Epithelial cell of esophagus (primary cell): ENCODE results near the gene DOP1B.

Experiments
- DNase-seq: peaks from one replicate; pipeline ENCODE4 v3.0.0; 2010; ENCODE audit warnings: low read depth
- H3K4me3 ChIP-seq: 2 replicates; pipeline ENCODE4 v1.5.1; 2011; ENCODE audit warnings: mild to moderate bottlenecking, low read length, control low read depth
- CTCF ChIP-seq: IDR thresholded peaks from 2 replicates; pipeline ENCODE4 v1.5.1; 2011; ENCODE audit warnings: low read depth, mild to moderate bottlenecking, low read length, control low read depth, inconsistent platforms; ENCODE audit not compliant: insufficient read depth; ENCODE audit errors: missing control alignments

The DOP1B gene

GRCh38 chr21:36156815-36157670 is at the start of gene DOP1B:
Gene DOP1B (plus strand): TSS chr21:36156824. CDS start chr21:36164734, 7,910 bp downstream.
- DNase-seq, result peak; percentile 15
- peak within 1 kb of the TSS; percentile 59 for H3K4me3 ChIP-seq
- TF ChIP-seq CTCF, result no peak

DNA sequence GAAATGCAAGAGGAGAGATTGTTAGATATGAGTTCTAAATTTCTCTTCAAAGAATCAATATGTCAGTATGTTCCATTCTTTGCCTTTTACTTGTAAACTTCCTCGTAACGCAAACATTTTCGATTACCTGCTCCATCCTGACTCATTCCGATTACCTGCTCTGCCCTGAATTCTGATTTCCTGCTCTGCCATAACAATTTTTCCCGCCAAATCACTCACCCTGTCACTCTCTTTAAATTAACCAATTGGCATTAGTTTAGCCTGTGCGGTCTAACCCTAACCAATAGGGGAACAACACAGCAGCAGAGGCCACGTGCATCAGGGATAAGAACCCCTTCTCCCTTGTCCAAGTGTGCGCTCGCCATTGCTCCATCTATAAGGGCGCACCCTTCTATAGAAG is 46.8 kb upstream of the DOP1B start:
- H3K4me3 ChIP-seq, result no peak overlapping the region
- no peak for TF ChIP-seq CTCF
- DNase-seq, result no peak

- TF ChIP-seq CTCF, result no peak
- no peak overlapping the region for H3K4me3 ChIP-seq
- no peak for DNase-seq
Observed at GRCh38 chr21:36111238-36111637, 45.4 kb upstream of the DOP1B start.

DNA sequence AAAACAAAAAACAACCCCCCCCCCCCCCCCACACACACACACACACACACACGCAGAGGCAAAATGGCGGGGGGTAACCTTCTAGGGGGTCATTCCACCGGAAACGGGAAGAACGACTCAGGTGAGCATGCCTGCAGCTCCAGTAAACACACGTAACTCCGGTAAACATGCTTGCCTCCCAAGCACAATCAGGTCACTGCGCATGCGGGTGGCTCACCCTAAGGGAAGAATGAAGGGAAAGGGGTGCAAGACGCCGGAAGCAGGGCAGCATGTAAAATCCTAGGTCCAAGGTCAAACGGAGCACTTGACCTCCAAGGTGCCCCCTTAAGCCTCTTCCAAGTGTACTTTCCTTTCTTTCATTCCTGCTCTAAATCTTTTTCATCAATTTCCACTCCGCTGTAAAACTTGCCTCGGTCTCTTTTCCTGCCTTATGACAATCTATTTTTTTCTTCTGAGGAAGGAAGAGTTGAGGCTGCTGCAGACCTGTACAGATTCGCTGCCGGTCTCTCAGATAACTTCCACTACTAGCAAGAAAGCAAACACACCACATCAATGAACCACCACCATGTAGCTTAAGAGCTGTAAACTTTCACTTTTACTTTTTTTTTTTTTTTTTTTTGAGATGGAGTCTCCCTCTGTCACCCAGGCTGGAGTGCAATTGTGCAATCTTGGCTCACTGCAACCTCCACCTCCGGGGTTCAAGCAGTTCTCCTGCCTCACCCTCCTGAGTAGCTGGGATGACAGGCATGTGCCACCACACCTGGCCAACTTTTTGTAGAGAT is 42.8 kb upstream of the DOP1B start:
- H3K4me3 ChIP-seq, result peak overlapping the region; percentile 23
- peak; percentile 66 for DNase-seq
- no peak for TF ChIP-seq CTCF

DNA sequence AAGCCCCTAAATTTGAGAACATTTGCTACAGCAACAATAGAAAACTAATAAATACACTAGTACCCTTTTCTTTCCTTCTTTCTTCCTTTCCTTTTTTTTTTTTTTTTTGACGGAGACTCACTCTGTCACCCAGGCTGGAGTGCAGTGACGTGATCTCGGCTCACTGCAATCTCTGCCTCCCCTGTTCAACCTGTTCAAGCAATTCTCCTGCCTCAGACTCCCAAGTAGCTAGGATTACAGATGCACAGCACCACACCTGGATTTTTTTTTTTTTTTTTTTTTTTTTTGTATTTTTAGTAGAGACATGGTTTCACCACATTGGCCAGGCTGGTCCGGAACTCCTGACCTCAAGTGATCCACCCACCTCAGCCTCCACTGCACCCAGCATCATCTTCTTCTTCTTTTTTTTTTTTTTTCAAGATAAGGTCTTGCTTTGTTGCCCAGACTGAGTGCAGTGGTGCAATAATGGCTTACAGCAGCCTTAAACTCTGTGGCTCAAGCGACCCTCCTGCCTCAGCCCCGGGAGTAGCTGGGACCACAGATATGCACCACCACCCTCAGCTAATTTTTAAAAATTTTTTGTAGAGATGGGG is 41.4 kb upstream of the DOP1B start:
- no peak for TF ChIP-seq CTCF
- no peak for DNase-seq
- H3K4me3 ChIP-seq, result no peak overlapping the region

DNA sequence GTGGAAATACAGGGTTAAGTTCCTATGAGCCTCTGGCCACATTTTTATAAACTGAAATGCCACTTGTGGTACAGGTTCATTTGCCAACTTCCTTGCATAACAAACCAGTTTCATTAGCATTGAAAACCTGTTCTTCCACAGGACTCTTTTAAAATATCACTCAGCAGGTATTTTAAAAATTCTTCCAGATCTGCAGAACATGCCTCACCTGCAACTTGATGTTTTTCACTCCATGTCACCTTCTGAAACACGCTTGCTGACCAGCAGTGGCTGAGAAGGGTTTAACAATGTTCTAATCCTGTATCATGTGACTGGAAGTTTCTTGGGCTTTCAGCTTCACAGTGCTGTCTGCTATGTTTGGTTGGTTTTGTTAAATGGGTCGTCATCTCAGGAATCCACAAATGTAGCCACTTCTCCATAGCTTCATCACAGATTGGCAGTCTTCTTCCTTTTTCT is 39.3 kb upstream of the DOP1B start:
- H3K4me3 ChIP-seq, result no peak overlapping the region
- DNase-seq, result peak; percentile 77
- no peak for TF ChIP-seq CTCF
